A172 (cell line): ENCODE results near the gene BORCS5. TPM values are rescaled to one million over a fixed set of nuclear protein-coding genes. Genes with fewer than 3 reads are reported as not detected.
A peak's percentile ranks its signal among the peaks of the same experiment; 100 is the strongest.

Experiments used
- DNase-seq: peaks from one replicate; pipeline ENCODE4 v3.0.0-alpha.2; 2015; ENCODE audit warnings: low spot score
- total RNA-seq: library from RNA; depleted of rRNA; stranded (reverse); fragments of >200 nt; shearing (Covaris generic); gene quantifications from 2 replicates; pipeline ENCODE4 v1.2.3, GENCODE V29; 2014

Gene BORCS5
- total RNA-seq, 1 experiment from 2014 or later, result 12.2 TPM

GRCh38 chr12:12432364-12432763 is 75.5 kb downstream of the BORCS5 start:
- DNase-seq, result no peak

GRCh38 chr12:12433203-12433731 is 76.4 kb downstream of the BORCS5 start:
- DNase-seq, result no peak

DNA sequence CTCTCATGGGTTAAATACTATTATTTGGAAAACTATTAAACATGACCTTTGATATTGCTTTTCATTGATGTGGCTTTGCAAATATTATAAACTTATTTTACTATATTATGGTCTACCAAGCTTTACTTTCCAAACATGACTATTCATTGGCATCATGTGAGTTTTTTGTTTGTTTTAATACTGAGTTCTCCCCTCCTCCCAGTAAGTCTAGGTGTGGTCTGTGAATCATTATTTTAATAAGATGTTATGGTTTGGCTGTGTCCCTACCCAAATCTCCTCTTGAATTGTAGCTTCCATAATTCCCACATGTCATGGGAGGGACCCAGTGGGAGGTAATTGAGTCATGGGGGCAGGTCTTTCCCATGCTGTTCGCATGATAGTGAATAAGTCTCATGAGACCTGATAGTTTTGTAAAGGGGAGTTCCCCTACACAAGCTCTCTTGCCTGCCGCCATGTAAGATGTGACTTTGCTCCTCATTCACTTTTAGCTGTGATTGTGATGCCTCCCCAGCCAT is 80.0 kb downstream of the BORCS5 start:
- no peak for DNase-seq

DNA sequence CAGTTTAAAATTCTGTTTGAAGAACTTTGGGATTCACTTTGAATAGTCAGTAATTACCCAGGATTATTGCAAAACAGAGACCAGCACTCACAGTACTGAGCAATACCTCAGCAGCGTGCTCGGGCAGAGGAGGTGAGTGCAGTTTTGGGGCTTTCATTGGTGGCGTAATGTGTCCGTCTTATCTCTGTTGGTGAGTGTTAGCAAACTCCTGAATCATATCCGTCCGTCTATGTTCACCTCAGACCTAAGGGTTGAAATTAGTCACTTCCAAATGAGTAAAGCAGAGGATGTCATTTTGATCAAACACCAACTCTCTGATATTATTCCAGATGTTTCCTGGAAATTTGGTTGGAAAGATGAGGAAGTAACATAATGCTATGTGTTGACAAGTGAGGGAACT is 82.8 kb downstream of the BORCS5 start:
- no peak for DNase-seq

DNA sequence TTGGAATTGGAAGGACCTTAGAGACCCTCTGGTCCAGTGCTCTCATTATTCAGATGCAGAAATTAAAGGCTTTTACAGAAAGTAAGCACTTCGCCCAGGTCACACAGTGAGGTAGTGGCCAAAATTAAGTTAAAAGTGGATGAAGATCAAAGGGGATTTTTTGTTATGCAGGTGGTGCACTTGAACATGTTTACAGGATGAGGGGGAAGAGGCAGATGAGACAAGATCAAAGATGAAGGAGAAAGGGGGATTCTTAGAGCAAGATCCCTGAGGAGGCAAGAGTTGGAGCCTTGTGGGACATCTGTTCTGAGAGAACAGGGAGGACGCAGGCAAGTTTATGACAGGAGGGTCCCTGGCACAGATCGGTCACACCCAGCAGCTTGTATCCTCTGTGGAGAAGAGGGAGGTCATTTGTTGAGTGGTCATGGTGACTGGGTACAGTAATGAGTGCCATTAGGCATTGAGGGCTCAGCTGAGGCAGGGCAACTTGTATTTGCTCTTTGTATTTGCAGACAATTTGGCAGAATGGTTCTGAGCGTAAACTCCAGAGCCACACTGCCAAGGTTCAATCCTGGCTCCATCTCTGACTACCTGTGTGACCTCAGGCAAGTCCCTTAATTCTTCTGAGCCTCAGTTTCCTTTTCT is 84.0 kb downstream of the BORCS5 start:
- DNase-seq, result no peak

- DNase-seq, result no peak
Observed at GRCh38 chr12:12441429-12441807, 84.5 kb downstream of the BORCS5 start.

GRCh38 chr12:12441843-12442461 is 85.1 kb downstream of the BORCS5 start:
- DNase-seq, result no peak

GRCh38 chr12:12442548-12443071 is 85.7 kb downstream of the BORCS5 start:
- DNase-seq, result peak; percentile 22

GRCh38 chr12:12443431-12443878 is 86.6 kb downstream of the BORCS5 start:
- no peak for DNase-seq

DNA sequence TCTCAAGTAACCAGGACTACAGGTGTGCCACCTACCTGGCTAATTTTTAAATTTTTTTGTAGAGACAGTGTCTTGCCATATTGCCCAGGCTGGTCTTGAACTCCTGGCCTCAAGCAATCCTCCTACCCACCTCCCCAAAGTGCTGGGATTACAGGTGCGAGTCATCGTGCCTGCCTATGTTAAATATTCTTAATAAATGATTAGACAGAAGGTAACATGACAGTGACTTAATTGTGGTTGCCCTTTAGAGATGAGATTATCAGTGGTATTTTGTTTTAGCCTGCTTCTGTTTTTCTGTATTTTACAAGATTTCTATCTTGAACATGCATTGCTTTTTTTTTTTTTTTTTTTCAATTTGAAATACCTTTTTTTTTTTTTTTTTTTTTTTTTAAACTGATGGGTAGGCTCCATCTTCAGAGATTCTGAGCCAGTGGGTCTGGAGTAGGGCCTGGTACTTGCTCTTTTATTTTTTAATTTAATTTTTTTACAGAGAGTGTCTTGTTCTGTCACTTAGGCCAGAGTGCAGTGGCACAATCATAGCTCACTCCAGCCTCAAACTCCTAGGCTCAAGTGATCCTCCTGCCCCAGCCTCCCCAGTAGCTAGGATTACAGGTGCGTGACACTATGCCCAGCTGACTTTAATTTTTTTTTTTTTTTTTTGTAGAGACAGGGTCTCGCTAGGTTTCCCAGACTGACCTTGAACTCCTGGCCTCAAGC is 88.4 kb downstream of the BORCS5 start:
- DNase-seq, result no peak

- no peak for DNase-seq
Observed at GRCh38 chr12:12445882-12446181, 89.0 kb downstream of the BORCS5 start.

DNA sequence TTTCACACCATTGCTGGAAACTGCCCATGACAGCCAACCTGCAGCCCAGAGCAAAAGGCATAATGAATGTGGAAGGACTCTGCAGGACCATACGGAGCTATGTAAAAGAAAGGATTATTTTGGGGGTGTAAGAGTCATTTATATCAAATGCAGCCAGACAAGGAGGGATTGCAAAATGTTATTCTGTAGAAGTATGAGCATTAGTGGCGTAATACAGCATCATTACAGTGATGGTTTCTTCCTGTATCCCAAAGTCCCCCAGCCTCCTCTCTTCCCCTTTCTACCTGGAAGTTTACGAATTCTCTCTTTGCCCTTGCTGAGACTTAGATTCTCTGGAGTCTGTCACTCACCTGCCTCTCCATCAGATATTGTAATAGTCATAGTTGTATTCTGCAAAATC is 89.9 kb downstream of the BORCS5 start:
- DNase-seq, result no peak

GRCh38 chr12:12447236-12447635 is 90.4 kb downstream of the BORCS5 start:
- DNase-seq, result no peak

GRCh38 chr12:12447837-12448236 is 91.0 kb downstream of the BORCS5 start:
- no peak for DNase-seq

- DNase-seq, result no peak
Observed at GRCh38 chr12:12449533-12450025, 92.7 kb downstream of the BORCS5 start.

GRCh38 chr12:12450043-12450471 is 93.2 kb downstream of the BORCS5 start:
- DNase-seq, result no peak

- DNase-seq, result no peak
Observed at GRCh38 chr12:12451098-12451497, 94.2 kb downstream of the BORCS5 start.

DNA sequence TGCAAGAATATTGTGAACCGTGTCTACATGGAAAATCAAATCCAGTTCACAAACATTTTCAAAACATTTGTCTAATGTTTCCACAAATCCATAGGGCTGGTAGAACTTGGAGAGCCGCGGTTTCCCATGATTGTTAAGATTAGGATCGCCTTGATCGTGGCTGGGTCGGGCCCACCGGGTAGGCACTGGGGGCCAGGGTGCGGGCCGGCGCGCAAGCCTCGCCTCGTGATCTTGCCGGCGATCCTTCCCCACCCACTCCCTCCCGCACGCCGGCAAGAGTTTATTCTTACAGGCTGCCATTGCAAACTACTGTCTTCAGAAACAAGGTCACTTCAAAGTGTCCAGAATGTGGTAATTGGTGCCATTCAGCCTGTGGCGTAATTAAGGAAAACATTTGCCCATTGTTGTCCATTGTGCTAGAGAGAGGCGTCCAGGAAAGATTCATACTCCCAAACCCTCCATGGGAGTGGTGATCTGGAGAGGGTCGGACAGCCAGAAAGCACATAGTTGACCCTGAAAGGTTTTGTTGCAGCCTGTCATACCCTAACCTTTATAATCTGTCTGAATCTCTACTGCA is 95.5 kb downstream of the BORCS5 start:
- no peak for DNase-seq

- no peak for DNase-seq
Observed at GRCh38 chr12:12453635-12454034, 96.8 kb downstream of the BORCS5 start.

DNA sequence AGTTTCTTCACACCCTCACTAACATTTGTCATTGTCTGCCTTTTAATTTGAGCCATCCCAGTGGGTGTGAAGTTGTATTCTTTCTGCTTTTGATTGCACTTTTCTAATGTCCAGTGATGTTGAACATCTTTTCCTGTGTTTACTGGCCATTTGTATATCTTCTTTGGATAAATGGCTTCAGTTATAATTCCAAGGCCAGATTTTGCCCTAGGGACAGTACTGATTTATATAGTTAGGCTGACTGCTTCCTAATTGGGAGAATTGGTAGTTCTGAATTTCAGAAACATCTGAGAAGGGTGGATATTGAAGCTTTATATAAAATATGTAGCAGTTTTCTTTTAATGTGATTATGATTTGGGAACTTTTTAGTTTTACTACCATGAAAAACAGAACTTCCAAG is 97.4 kb downstream of the BORCS5 start:
- DNase-seq, result no peak

- DNase-seq, result no peak
Observed at GRCh38 chr12:12456637-12457036, 99.8 kb downstream of the BORCS5 start.
